ENCODE results near the gene GALNT9.

GALNT9 gene

GRCh38 chr12:132272711-132273110 is 56.7 kb downstream of the GALNT9 start:
- Histone ChIP-seq H3K9me3 (ENCODE audit: severe bottlenecking) (no peaks in the 10 kb centered on the region), H3K36me3 (ENCODE audit: low read depth) (no peaks in the 10 kb centered on the region), H3K4me1 (ENCODE audit: insufficient read depth, poor library complexity, severe bottlenecking) (peaks cover 5% of the 10 kb centered on the region), H3K27me3 (ENCODE audit: insufficient read depth, poor library complexity, severe bottlenecking) (peaks cover 50% of the 10 kb centered on the region), H3K4me3 (ENCODE audit: severe bottlenecking) (no peak overlapping the region), H3K27ac (ENCODE audit: poor library complexity, severe bottlenecking) (no peak overlapping the region)
- DNase-seq (ENCODE audit: low spot score), result no peak
- ATAC-seq (ENCODE audit: low read depth), result no peak
- TF ChIP-seq, protein P1, sequence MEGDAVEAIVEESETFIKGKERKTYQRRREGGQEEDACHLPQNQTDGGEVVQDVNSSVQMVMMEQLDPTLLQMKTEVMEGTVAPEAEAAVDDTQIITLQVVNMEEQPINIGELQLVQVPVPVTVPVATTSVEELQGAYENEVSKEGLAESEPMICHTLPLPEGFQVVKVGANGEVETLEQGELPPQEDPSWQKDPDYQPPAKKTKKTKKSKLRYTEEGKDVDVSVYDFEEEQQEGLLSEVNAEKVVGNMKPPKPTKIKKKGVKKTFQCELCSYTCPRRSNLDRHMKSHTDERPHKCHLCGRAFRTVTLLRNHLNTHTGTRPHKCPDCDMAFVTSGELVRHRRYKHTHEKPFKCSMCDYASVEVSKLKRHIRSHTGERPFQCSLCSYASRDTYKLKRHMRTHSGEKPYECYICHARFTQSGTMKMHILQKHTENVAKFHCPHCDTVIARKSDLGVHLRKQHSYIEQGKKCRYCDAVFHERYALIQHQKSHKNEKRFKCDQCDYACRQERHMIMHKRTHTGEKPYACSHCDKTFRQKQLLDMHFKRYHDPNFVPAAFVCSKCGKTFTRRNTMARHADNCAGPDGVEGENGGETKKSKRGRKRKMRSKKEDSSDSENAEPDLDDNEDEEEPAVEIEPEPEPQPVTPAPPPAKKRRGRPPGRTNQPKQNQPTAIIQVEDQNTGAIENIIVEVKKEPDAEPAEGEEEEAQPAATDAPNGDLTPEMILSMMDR (IDR thresholded peaks at IDR 0.05; ENCODE audit: poor library complexity, severe bottlenecking), result no peak

GRCh38 chr12:132271755-132272092 is 57.7 kb downstream of the GALNT9 start:
- no peaks in the 10 kb centered on the region for H3K9me3 ChIP-seq (ENCODE audit: severe bottlenecking)
- no peaks in the 10 kb centered on the region for H3K36me3 ChIP-seq (ENCODE audit: low read depth)
- peaks cover 50% of the 10 kb centered on the region for H3K27me3 ChIP-seq (ENCODE audit: insufficient read depth, poor library complexity, severe bottlenecking)
- no peak overlapping the region for H3K27ac ChIP-seq (ENCODE audit: poor library complexity, severe bottlenecking)
- DNase-seq (ENCODE audit: low spot score) (no peak), ATAC-seq (ENCODE audit: low read depth) (no peak)
- H3K4me1 ChIP-seq (ENCODE audit: insufficient read depth, poor library complexity, severe bottlenecking), result no peaks in the 10 kb centered on the region
- H3K4me3 ChIP-seq (ENCODE audit: severe bottlenecking), result no peak overlapping the region
- TF ChIP-seq, protein P1 (IDR thresholded peaks at IDR 0.05; ENCODE audit: poor library complexity, severe bottlenecking), result no peak

- no peaks in the 10 kb centered on the region for H3K4me1 ChIP-seq (ENCODE audit: insufficient read depth, poor library complexity, severe bottlenecking)
- H3K4me3 ChIP-seq (ENCODE audit: severe bottlenecking), result no peak overlapping the region
- no peak for ATAC-seq (ENCODE audit: low read depth)
- no peaks in the 10 kb centered on the region for H3K36me3 ChIP-seq (ENCODE audit: low read depth)
- TF ChIP-seq, protein P1 (IDR thresholded peaks at IDR 0.05; ENCODE audit: poor library complexity, severe bottlenecking), result no peak
- no peak for DNase-seq (ENCODE audit: low spot score)
- H3K27ac ChIP-seq (ENCODE audit: poor library complexity, severe bottlenecking), result no peak overlapping the region
- H3K9me3 ChIP-seq (ENCODE audit: severe bottlenecking), result no peaks in the 10 kb centered on the region
- H3K27me3 ChIP-seq (ENCODE audit: insufficient read depth, poor library complexity, severe bottlenecking), result peaks cover 50% of the 10 kb centered on the region
These were observed 58.2 kb downstream of the GALNT9 start for GRCh38 chr12:132270969-132271754.

GRCh38 chr12:132270516-132270915 is 58.9 kb downstream of the GALNT9 start:
- Histone ChIP-seq H3K36me3 (ENCODE audit: low read depth) (no peaks in the 10 kb centered on the region), H3K27me3 (ENCODE audit: insufficient read depth, poor library complexity, severe bottlenecking) (peaks cover 50% of the 10 kb centered on the region), H3K27ac (ENCODE audit: poor library complexity, severe bottlenecking) (no peak overlapping the region), H3K4me1 (ENCODE audit: insufficient read depth, poor library complexity, severe bottlenecking) (no peaks in the 10 kb centered on the region), H3K9me3 (ENCODE audit: severe bottlenecking) (no peaks in the 10 kb centered on the region), H3K4me3 (ENCODE audit: severe bottlenecking) (no peak overlapping the region)
- TF ChIP-seq, protein P1 (IDR thresholded peaks at IDR 0.05; ENCODE audit: poor library complexity, severe bottlenecking), result no peak
- DNase-seq (ENCODE audit: low spot score) (no peak), ATAC-seq (ENCODE audit: low read depth) (no peak)

DNA sequence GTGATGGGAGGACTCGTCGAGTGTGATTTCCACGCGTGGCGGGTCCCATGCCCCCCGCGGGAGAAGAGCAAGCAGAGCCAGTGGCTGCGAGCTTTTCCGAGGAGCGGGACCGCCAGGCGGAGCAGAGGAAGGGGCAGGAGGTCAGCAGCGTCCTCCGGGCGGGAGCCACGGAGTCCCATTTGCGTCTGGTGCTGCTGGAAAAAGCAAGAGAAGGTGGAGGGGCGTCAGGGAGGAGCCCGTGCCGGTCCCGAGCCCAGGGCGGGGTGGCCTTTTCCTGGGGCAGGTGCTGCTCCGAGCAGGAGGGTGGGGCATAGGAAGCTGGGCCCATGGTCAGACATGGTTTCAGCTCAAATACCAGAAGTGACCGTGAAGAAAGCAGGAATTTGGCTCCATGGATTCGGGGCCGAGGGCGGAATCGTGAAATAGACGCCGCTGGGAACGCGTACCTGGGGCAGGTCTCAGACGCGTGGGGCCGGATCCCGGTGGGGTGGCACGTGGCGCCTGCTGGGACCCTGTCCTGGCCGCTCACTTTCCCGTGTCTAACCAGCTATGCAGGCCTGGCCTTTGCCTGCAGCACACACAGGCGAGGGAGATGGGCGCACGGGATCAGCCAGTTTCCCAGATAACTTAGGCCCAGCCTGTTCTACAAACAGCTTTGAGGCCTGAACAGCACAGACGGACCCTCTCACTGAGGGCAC is 60.0 kb downstream of the GALNT9 start:
- ATAC-seq (ENCODE audit: low read depth), result no peak
- H3K4me1 ChIP-seq (ENCODE audit: insufficient read depth, poor library complexity, severe bottlenecking), result no peaks in the 10 kb centered on the region
- peaks cover 50% of the 10 kb centered on the region for H3K27me3 ChIP-seq (ENCODE audit: insufficient read depth, poor library complexity, severe bottlenecking)
- H3K4me3 ChIP-seq (ENCODE audit: severe bottlenecking), result no peak overlapping the region
- no peaks in the 10 kb centered on the region for H3K36me3 ChIP-seq (ENCODE audit: low read depth)
- no peak overlapping the region for H3K27ac ChIP-seq (ENCODE audit: poor library complexity, severe bottlenecking)
- no peak for DNase-seq (ENCODE audit: low spot score)
- TF ChIP-seq, protein P1 (IDR thresholded peaks at IDR 0.05; ENCODE audit: poor library complexity, severe bottlenecking), result no peak
- no peaks in the 10 kb centered on the region for H3K9me3 ChIP-seq (ENCODE audit: severe bottlenecking)
